ENCODE results near the gene GSC2. TPM values are rescaled to one million over a fixed set of nuclear protein-coding genes. Genes with fewer than 3 reads are reported as not detected.

Gene GSC2
- total RNA-seq, 1 experiment from 2014 or later = not detected

DNA sequence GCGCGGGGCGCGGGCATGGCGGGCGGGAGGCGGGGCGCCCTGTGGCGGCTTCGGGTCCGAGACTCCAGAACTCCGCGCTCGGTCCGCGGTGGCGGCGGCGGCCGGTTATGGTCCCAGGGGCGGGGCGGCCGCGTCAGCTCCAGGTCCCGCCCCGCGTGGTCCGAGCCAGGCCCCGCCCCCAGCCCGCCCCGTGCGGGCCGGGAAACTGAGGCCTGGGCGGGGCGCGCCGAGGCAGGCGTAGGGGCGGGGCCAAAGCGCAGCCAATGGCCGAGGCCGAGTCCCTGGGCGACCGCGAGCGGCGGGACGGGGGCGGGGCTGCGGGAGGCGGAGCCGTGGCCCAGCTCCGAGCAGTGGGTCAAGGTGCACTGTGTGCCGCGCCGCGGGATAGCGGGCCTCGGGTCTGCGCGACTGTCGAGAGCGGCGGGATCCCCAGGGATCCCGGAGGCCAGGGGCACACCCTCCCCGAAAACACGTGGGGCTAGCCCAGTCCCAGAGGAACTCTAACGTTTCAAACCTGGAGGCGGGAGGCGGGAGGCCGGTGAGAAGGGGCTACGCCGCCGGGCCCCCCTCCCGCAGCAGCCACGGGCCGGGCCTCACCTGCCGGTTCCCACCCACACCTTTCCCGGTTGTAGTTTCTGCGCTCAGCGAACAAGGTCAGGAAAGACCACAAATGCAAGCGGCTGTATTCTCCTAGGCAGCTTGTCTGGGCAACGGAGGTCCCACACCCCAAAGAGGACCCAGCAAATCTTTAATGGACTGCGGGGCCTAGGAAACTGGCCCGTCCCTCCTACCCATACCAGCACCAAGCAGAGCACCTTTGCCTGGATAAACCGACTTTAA is 28.8 kb upstream of the GSC2 start, which contains the start of gene SLC25A1:
Gene SLC25A1, minus strand, starts transcription at position 80 of the 840 bp plus-strand sequence. Its CDS starts 63 bp downstream, at position 17.
- TSS peak; percentile 19 for BruUV-seq (replicated peaks)

DNA sequence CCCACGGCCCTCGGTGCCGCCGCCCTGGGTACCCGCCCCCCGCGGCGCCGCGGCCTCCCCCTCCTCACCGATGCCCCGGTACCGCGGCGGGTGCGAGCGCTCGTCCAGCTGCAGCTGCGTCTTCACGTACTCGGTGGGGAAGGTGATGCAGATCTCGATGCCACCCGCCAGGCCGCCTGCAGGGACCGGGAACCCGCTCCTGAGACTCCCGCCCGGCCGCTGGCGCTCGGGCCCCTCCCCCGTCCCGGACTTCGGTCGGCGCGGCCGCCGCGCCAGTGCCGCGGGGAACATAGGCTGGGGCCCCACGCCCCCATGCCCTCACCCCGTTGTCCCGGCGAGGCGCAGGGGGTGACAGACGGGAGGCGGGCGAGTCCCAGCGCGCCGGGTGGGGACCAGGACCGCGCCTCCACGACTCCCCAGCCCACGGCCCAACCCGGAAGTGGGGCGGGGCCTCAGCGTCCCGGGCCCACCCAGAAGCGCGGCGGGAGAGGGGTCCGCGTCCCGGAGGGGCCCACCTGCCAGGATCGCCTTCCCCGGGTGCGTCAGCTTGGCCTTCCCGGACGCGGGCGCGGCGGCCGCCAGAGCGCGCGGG is 28.1 kb upstream of the GSC2 start:
- Mint-ChIP-seq H3K4me3 (ENCODE audit: unreplicated experiment) (peak overlapping the region; percentile 78), H3K9me3 (ENCODE audit: unreplicated experiment) (no peaks in the 10 kb centered on the region), H3K4me1 (ENCODE audit: low read depth, unreplicated experiment) (peaks cover 4% of the 10 kb centered on the region), H3K27ac (ENCODE audit: unreplicated experiment) (peak overlapping the region; percentile 70), H3K36me3 (ENCODE audit: insufficient read depth, unreplicated experiment) (peaks cover 39% of the 10 kb centered on the region), H3K27me3 (ENCODE audit: insufficient read depth, unreplicated experiment) (no peaks in the 10 kb centered on the region)
- DNase-seq = peak; percentile 63 to 73
- CTCF ChIA-PET = interaction anchor here (0.5 to 2.4 kb wide), 10 partner anchors 10 to 1411 kb away, joined by 3 to 13 read pairs (median 4); partner anchors contain the start of genes CLTCL1, DGCR2 and ESS2
- Histone ChIP-seq H3K4me1 (peaks cover 34% of the 10 kb centered on the region), H3K9me3 (no peaks in the 10 kb centered on the region), H3K27me3 (replicated peaks; ENCODE audit: control insufficient read depth, insufficient read depth, low read length) (no peaks in the 10 kb centered on the region), H3K4me3 (ENCODE audit: low read depth, low read length) (peak overlapping the region; percentile 92), H3K36me3 (ENCODE audit: control insufficient read depth, insufficient read depth, low read length) (peaks cover 5% of the 10 kb centered on the region)
- BruUV-seq (replicated peaks) = no TSS peak
- intact Hi-C loops (cut with micrococcal nuclease; ENCODE audit: unreplicated experiment) = loop anchor here (5.0 kb wide), 3 partner anchors 36 to 299 kb away; partner anchors contain the start of genes CDC45, ESS2 and UFD1
- POLR2A ChIA-PET = interaction anchor here (0.6 to 1.2 kb wide), 4 partner anchors 34 to 302 kb away, joined by 5 read pairs; partner anchors contain the start of genes C22orf39, CDC45 and ESS2
- TF ChIP-seq, protein P1, sequence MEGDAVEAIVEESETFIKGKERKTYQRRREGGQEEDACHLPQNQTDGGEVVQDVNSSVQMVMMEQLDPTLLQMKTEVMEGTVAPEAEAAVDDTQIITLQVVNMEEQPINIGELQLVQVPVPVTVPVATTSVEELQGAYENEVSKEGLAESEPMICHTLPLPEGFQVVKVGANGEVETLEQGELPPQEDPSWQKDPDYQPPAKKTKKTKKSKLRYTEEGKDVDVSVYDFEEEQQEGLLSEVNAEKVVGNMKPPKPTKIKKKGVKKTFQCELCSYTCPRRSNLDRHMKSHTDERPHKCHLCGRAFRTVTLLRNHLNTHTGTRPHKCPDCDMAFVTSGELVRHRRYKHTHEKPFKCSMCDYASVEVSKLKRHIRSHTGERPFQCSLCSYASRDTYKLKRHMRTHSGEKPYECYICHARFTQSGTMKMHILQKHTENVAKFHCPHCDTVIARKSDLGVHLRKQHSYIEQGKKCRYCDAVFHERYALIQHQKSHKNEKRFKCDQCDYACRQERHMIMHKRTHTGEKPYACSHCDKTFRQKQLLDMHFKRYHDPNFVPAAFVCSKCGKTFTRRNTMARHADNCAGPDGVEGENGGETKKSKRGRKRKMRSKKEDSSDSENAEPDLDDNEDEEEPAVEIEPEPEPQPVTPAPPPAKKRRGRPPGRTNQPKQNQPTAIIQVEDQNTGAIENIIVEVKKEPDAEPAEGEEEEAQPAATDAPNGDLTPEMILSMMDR (IDR thresholded peaks at IDR 0.05; ENCODE audit: insufficient read depth in 1 of 2, low read depth in 1 of 2, low read length in 1 of 2, severe bottlenecking in 1 of 2, unreplicated experiment in 1 of 2) = no peak

More for the DNA sequence above, 28.8 kb upstream of the GSC2 start, which contains the start of gene SLC25A1:
- no peaks in the 10 kb centered on the region for H3K27me3 ChIP-seq (replicated peaks; ENCODE audit: control insufficient read depth, insufficient read depth, low read length)
- ChIA-PET POLR2A (interaction anchor here (0.6 to 1.2 kb wide), 5 partner anchors 15 to 301 kb away, joined by 3 to 5 read pairs (median 5); partner anchors contain the start of genes C22orf39, CDC45 and ESS2), CTCF (interaction anchor here (0.5 to 2.4 kb wide), 12 partner anchors 10 to 1411 kb away, joined by 3 to 13 read pairs (median 4); partner anchors contain the start of genes CLTCL1, DGCR2 and ESS2)
- H3K27me3 Mint-ChIP-seq (ENCODE audit: insufficient read depth, unreplicated experiment) = no peaks in the 10 kb centered on the region
- H3K9me3 ChIP-seq = no peaks in the 10 kb centered on the region
- TF ChIP-seq, protein P1 (IDR thresholded peaks at IDR 0.05; ENCODE audit: insufficient read depth in 1 of 2, low read depth in 1 of 2, low read length in 1 of 2, severe bottlenecking in 1 of 2, unreplicated experiment in 1 of 2) = no peak
- peak within 1 kb of the TSS; percentile 70 for H3K27ac Mint-ChIP-seq (ENCODE audit: unreplicated experiment)
- peak; percentile 91 to 95 for DNase-seq
- H3K4me3 Mint-ChIP-seq (ENCODE audit: unreplicated experiment) = peak within 1 kb of the TSS; percentile 78
- H3K4me3 ChIP-seq (ENCODE audit: low read depth, low read length) = peak within 1 kb of the TSS; percentile 92
- H3K36me3 ChIP-seq (ENCODE audit: control insufficient read depth, insufficient read depth, low read length) = peaks cover 5% of the 10 kb centered on the region
- intact Hi-C loops (cut with micrococcal nuclease; ENCODE audit: unreplicated experiment) = loop anchor here (1.0 to 5.0 kb wide), 4 partner anchors 37 to 298 kb away; partner anchors contain the start of genes CDC45, CLTCL1, ESS2 and UFD1
- H3K9me3 Mint-ChIP-seq (ENCODE audit: unreplicated experiment) = no peaks in the 10 kb centered on the region
- peaks cover 33% of the 10 kb centered on the region for H3K36me3 Mint-ChIP-seq (ENCODE audit: insufficient read depth, unreplicated experiment)
- peaks cover 28% of the 10 kb centered on the region for H3K4me1 ChIP-seq
- no peaks in the 10 kb centered on the region for H3K4me1 Mint-ChIP-seq (ENCODE audit: low read depth, unreplicated experiment)

All from Caco-2 (cell line).